HepG2 (cell line): ENCODE results near the gene HOXA6. TPM values are rescaled to one million over a fixed set of nuclear protein-coding genes. Genes with fewer than 3 reads are reported as not detected.

Source experiments
- NFKBIZ ChIP-seq: IDR thresholded peaks from 2 replicates; pipeline ENCODE4 v1.6.1; 2018; ENCODE audit warnings: missing genetic modification reagents, missing compliant biosample characterization
- PHF21A ChIP-seq: sonication (generic); formaldehyde crosslinking; IDR thresholded peaks from 2 replicates; pipeline ENCODE4 v1.5.0; 2020; ENCODE audit warnings: mild to moderate bottlenecking, missing genetic modification reagents
- REL ChIP-seq: sonication (generic); formaldehyde crosslinking; conservative IDR thresholded peaks from 2 replicates; pipeline ENCODE4 v1.8.0; 2022; ENCODE audit warnings: mild to moderate bottlenecking, missing genetic modification reagents, moderate library complexity
- SRSF4 ChIP-seq: fragments of 200-400 bp; formaldehyde crosslinking; IDR thresholded peaks from one replicate; pipeline ENCODE4 v1.6.1; 2018; ENCODE audit warnings: mild to moderate bottlenecking, low read depth, low read length, moderate library complexity; ENCODE audit not compliant: poor library complexity, severe bottlenecking
- THAP9 ChIP-seq: sonication (generic); formaldehyde crosslinking; IDR thresholded peaks from 2 replicates; pipeline ENCODE4; 2020; ENCODE audit warnings: missing genetic modification reagents, mild to moderate bottlenecking, borderline replicate concordance
- YEATS4 ChIP-seq: sonication (generic); formaldehyde crosslinking; IDR thresholded peaks from 2 replicates; pipeline ENCODE4 v1.4.0; 2020; ENCODE audit warnings: missing genetic modification reagents, borderline replicate concordance
- ZBTB10 ChIP-seq: sonication (generic); formaldehyde crosslinking; IDR thresholded peaks from 2 replicates; pipeline ENCODE4 v1.4.0; 2020; ENCODE audit warnings: missing genetic modification reagents, borderline replicate concordance
- ZBTB44 ChIP-seq: sonication (generic); formaldehyde crosslinking; IDR thresholded peaks from 2 replicates; pipeline ENCODE4 v1.4.0; 2020; ENCODE audit warnings: missing genetic modification reagents
- ZBTB7A ChIP-seq: sonication (generic); formaldehyde crosslinking; IDR thresholded peaks from 2 replicates; pipeline ENCODE4 v1.8.0; 2022; ENCODE audit warnings: mild to moderate bottlenecking, missing genetic modification reagents
- ZNF274 ChIP-seq: sonication (generic); formaldehyde crosslinking; IDR thresholded peaks from 2 replicates; pipeline ENCODE4 v1.5.1; 2020; ENCODE audit warnings: mild to moderate bottlenecking, missing genetic modification reagents
- ZNF329 ChIP-seq: sonication (generic); formaldehyde crosslinking; IDR thresholded peaks from 2 replicates; pipeline ENCODE4 v1.9.0; 2021; ENCODE audit warnings: low read depth, mild to moderate bottlenecking, missing genetic modification reagents
- ZNF446 ChIP-seq: sonication (generic); formaldehyde crosslinking; IDR thresholded peaks from 2 replicates; pipeline ENCODE4 v1.5.0; 2020; ENCODE audit warnings: mild to moderate bottlenecking, missing genetic modification reagents
- ZNF451 ChIP-seq: sonication (generic); formaldehyde crosslinking; IDR thresholded peaks from 2 replicates; pipeline ENCODE4 v1.5.0; 2020; ENCODE audit warnings: mild to moderate bottlenecking, missing genetic modification reagents
- ZNF740 ChIP-seq: sonication (generic); formaldehyde crosslinking; IDR thresholded peaks from 2 replicates; pipeline ENCODE4 v1.4.0; 2020; ENCODE audit warnings: missing genetic modification reagents
- ZNF770 ChIP-seq: sonication (generic); formaldehyde crosslinking; IDR thresholded peaks from 2 replicates; pipeline ENCODE4 v1.5.0; 2020; ENCODE audit warnings: mild to moderate bottlenecking, missing genetic modification reagents
- ZNF800 ChIP-seq: sonication (generic); formaldehyde crosslinking; IDR thresholded peaks from 2 replicates; pipeline ENCODE4 v1.4.0; 2020; ENCODE audit warnings: missing genetic modification reagents
- polyA plus RNA-seq, 8 experiments: library from polyadenylated mRNA; depleted of rRNA in 3 of 8; stranded (reverse) in 7 of 8; unstranded in 1 of 8; fragments of >200 nt; fragmentation: Illumina TruSeq in 4 of 8; extraction: Trizol in 4 of 8; gene quantifications; 2 replicates each; pipeline versions ENCODE4 v1.2.1 to v1.2.3, GENCODE V29; 2011 to 2016; ENCODE audit warnings: low read depth in 4 of 8, missing spikeins in 1 of 8, mixed read lengths in 1 of 8; ENCODE audit not compliant: insufficient read depth in 1 of 8
- total RNA-seq, 5 experiments: library from RNA; depleted of rRNA; stranded (reverse); fragments of >200 nt; fragmentation: Illumina TruSeq; extraction: Trizol; gene quantifications; 2 replicates each; pipeline ENCODE4 v1.2.3, GENCODE V29; 2016; ENCODE audit warnings: low read depth in 1 of 5

Gene HOXA6
- total and polyA plus RNA-seq, 2 of the 13 experiments (the other 11 are each of a cell fraction or from before 2014, with no cell fraction given): 1.3 to 1.5 TPM

GRCh38 chr7:27150568-27151340 is 3.2 kb upstream of the HOXA6 start (continued):
- TF ChIP-seq ZNF740 (CRISPR knock-in tag) (no peak), PHF21A (peak; percentile 49), ZNF770 (CRISPR knock-in tag) (no peak), ZNF451 (no peak), ZBTB7A (CRISPR knock-in tag) (no peak), ZBTB44 (CRISPR knock-in tag) (no peak), THAP9 (CRISPR knock-in tag) (0 out of 2 replicates have a peak, but pooled peaks have one; percentile 23), ZNF446 (no peak), ZNF274 (CRISPR knock-in tag) (no peak), YEATS4 (CRISPR knock-in tag) (peak; percentile 51; the same call in 1 of the 2 replicates), ZBTB10 (CRISPR knock-in tag) (no peak), ZNF800 (CRISPR knock-in tag) (peak; percentile 85), REL (no peak), NFKBIZ (CRISPR knock-in tag) (no peak), SRSF4 (no peak), ZNF329 (CRISPR knock-in tag) (no peak)
